Neural progenitor cell (in vitro differentiated cells): ENCODE measurements around the gene HOXC12. TPM values are rescaled to one million over a fixed set of nuclear protein-coding genes. Genes with fewer than 3 reads are reported as not detected.

Source experiments
- DNase-seq: peaks from one replicate; pipeline ENCODE4 v3.0.0-alpha.2; 2016; ENCODE audit warnings: low spot score
- H2AFZ ChIP-seq: fragments of 200-600 bp; sonication (generic); replicated peaks from 2 replicates; pipeline ENCODE4 v1.6.1; 2016; ENCODE audit warnings: antibody characterized with exemption
- H3F3A ChIP-seq: fragments of 200-600 bp; sonication (generic); 2 replicates; pipeline ENCODE4 v1.6.1; 2016; ENCODE audit warnings: antibody characterized with exemption, low read depth
- H3K27ac ChIP-seq: fragments of 200-600 bp; sonication (generic); 2 replicates; pipeline ENCODE4 v1.5.1; 2016; ENCODE audit warnings: mild to moderate bottlenecking
- H3K27me3 ChIP-seq: fragments of 200-600 bp; sonication (generic); 2 replicates; pipeline ENCODE4 v1.6.1; 2016; ENCODE audit warnings: mild to moderate bottlenecking, moderate library complexity
- H3K36me3 ChIP-seq: fragments of 200-600 bp; sonication (generic); 2 replicates; pipeline ENCODE4 v1.5.1; 2016
- H3K4me1 ChIP-seq: fragments of 200-600 bp; sonication (generic); 2 replicates; pipeline ENCODE4 v1.6.1; 2016; ENCODE audit warnings: mixed run types
- H3K4me2 ChIP-seq: fragments of 200-600 bp; sonication (generic); 2 replicates; pipeline ENCODE4 v1.6.1; 2016
- H3K4me3 ChIP-seq: fragments of 200-600 bp; sonication (generic); 2 replicates; pipeline ENCODE4 v1.5.1; 2016
- H3K79me2 ChIP-seq: fragments of 200-600 bp; sonication (generic); 2 replicates; pipeline ENCODE4 v1.6.1; 2016; ENCODE audit warnings: low read depth
- H3K9ac ChIP-seq: fragments of 200-600 bp; sonication (generic); 2 replicates; pipeline ENCODE4 v1.6.1; 2016
- H3K9me3 ChIP-seq: fragments of 200-600 bp; sonication (generic); 2 replicates; pipeline ENCODE4 v1.5.1; 2016; ENCODE audit warnings: low read depth
- H4K20me1 ChIP-seq: fragments of 200-600 bp; sonication (generic); 2 replicates; pipeline ENCODE4 v1.6.1; 2016; ENCODE audit warnings: low read depth
- H3K27ac Mint-ChIP-seq: 3 replicates; pipeline ENCODE4 v1.8.0; 2021; ENCODE audit warnings: mixed read lengths
- H3K27me3 Mint-ChIP-seq: 2 replicates; pipeline ENCODE4 v1.8.0; 2022; ENCODE audit warnings: low read depth, mild to moderate bottlenecking, inconsistent platforms, moderate library complexity, mixed read lengths; ENCODE audit not compliant: insufficient read depth
- H3K36me3 Mint-ChIP-seq: 3 replicates; pipeline ENCODE4 v1.8.0; 2021; ENCODE audit warnings: mixed read lengths
- H3K4me1 Mint-ChIP-seq: 3 replicates; pipeline ENCODE4 v1.8.0; 2021; ENCODE audit warnings: mixed read lengths
- H3K4me3 Mint-ChIP-seq: 3 replicates; pipeline ENCODE4 v1.8.0; 2021; ENCODE audit warnings: mild to moderate bottlenecking, moderate library complexity, mixed read lengths
- H3K9me3 Mint-ChIP-seq: 3 replicates; pipeline ENCODE4 v1.8.0; 2020; ENCODE audit warnings: mixed read lengths
- CTCF ChIP-seq: fragments of 200-600 bp; sonication (generic); IDR thresholded peaks from 2 replicates; pipeline ENCODE4 v1.5.1; 2017; ENCODE audit warnings: antibody characterized with exemption, mild to moderate bottlenecking
- EZH2 ChIP-seq: fragments of 200-600 bp; sonication (generic); IDR thresholded peaks from 2 replicates; pipeline ENCODE4 v1.6.1; 2017; ENCODE audit warnings: antibody characterized with exemption, mild to moderate bottlenecking, moderate library complexity
- EZH2phosphoT487 ChIP-seq: fragments of 200-600 bp; sonication (generic); IDR thresholded peaks from 2 replicates; pipeline ENCODE4 v1.6.1; 2017; ENCODE audit warnings: antibody characterized with exemption
- total RNA-seq: library from RNA; depleted of rRNA; stranded (reverse); fragments of >200 nt; gene quantifications from 2 replicates; pipeline ENCODE4 v1.2.3, GENCODE V29; 2015; ENCODE audit warnings: low replicate concordance

Gene HOXC12
- total RNA-seq, 1 donor from 2014 or later = not detected

- H3F3A ChIP-seq = no peaks in the 10 kb centered on the region
- H3K36me3 ChIP-seq = no peaks in the 10 kb centered on the region
- no peak for TF ChIP-seq EZH2
- peak; percentile 55 for TF ChIP-seq CTCF
- H3K4me1 Mint-ChIP-seq = no peaks in the 10 kb centered on the region
- no peaks in the 10 kb centered on the region for H3K9me3 ChIP-seq
- H3K27me3 ChIP-seq = peaks cover 100% of the 10 kb centered on the region
- H3K9ac ChIP-seq = no peak within 1 kb of the TSS
- DNase-seq = peak; percentile 73
- no peak within 1 kb of the TSS for H3K27ac ChIP-seq
- H3K4me3 Mint-ChIP-seq = no peak within 1 kb of the TSS
- H3K36me3 Mint-ChIP-seq = no peaks in the 10 kb centered on the region
- no peaks in the 10 kb centered on the region for H3K79me2 ChIP-seq
- H3K27ac Mint-ChIP-seq = no peak within 1 kb of the TSS
- peaks cover 86% of the 10 kb centered on the region for H4K20me1 ChIP-seq
- H3K9me3 Mint-ChIP-seq = peaks cover 9% of the 10 kb centered on the region
- no peak within 1 kb of the TSS for H3K4me2 ChIP-seq
- H3K4me3 ChIP-seq = no peak within 1 kb of the TSS
- peaks cover 99% of the 10 kb centered on the region for H3K27me3 Mint-ChIP-seq
- no peaks in the 10 kb centered on the region for H3K4me1 ChIP-seq
- no peak within 1 kb of the TSS for H2AFZ ChIP-seq
Measured at GRCh38 chr12:53984901-53985691, 30.4 kb downstream of the HOXC12 start, which contains the start of gene HOXC10. Gene HOXC10 (plus strand): TSS chr12:53985146. CDS start chr12:53985260, 114 bp downstream.

GRCh38 chr12:53985692-53985993 is 30.9 kb downstream of the HOXC12 start:
- Histone ChIP-seq H3K4me3 (no peak overlapping the region), H3K4me2 (no peak overlapping the region), H3K4me1 (no peaks in the 10 kb centered on the region), H2AFZ (no peak overlapping the region), H3K9ac (no peak overlapping the region), H3K27ac (no peak overlapping the region), H4K20me1 (peaks cover 86% of the 10 kb centered on the region), H3F3A (no peaks in the 10 kb centered on the region), H3K27me3 (peaks cover 100% of the 10 kb centered on the region), H3K79me2 (no peaks in the 10 kb centered on the region), H3K36me3 (no peaks in the 10 kb centered on the region), H3K9me3 (no peaks in the 10 kb centered on the region)
- H3K27me3 Mint-ChIP-seq = peaks cover 99% of the 10 kb centered on the region
- TF ChIP-seq CTCF (no peak), EZH2phosphoT487 (no peak), EZH2 (no peak)
- no peaks in the 10 kb centered on the region for H3K4me1 Mint-ChIP-seq
- H3K9me3 Mint-ChIP-seq = peaks cover 9% of the 10 kb centered on the region
- DNase-seq = no peak
- no peak overlapping the region for H3K27ac Mint-ChIP-seq
- no peak overlapping the region for H3K4me3 Mint-ChIP-seq
- no peaks in the 10 kb centered on the region for H3K36me3 Mint-ChIP-seq

GRCh38 chr12:53985994-53986685 is 31.4 kb downstream of the HOXC12 start:
- Histone ChIP-seq H3K27ac (no peak overlapping the region), H3K79me2 (no peaks in the 10 kb centered on the region), H4K20me1 (peaks cover 85% of the 10 kb centered on the region), H3K9ac (no peak overlapping the region), H2AFZ (no peak overlapping the region), H3K36me3 (no peaks in the 10 kb centered on the region), H3K4me1 (no peaks in the 10 kb centered on the region), H3K4me2 (no peak overlapping the region), H3K9me3 (no peaks in the 10 kb centered on the region), H3F3A (no peaks in the 10 kb centered on the region), H3K4me3 (no peak overlapping the region), H3K27me3 (peaks cover 100% of the 10 kb centered on the region)
- H3K4me3 Mint-ChIP-seq = no peak overlapping the region
- peaks cover 99% of the 10 kb centered on the region for H3K27me3 Mint-ChIP-seq
- no peaks in the 10 kb centered on the region for H3K4me1 Mint-ChIP-seq
- peaks cover 9% of the 10 kb centered on the region for H3K9me3 Mint-ChIP-seq
- TF ChIP-seq EZH2phosphoT487 (peak; percentile 97), EZH2 (peak; percentile 99), CTCF (no peak)
- no peak for DNase-seq
- H3K27ac Mint-ChIP-seq = no peak overlapping the region
- no peaks in the 10 kb centered on the region for H3K36me3 Mint-ChIP-seq
